H1 (cell line): ENCODE measurements around the gene CDC25C. TPM values are rescaled to one million over a fixed set of nuclear protein-coding genes. Genes with fewer than 3 reads are reported as not detected.

Experiments used
- CTCF ChIA-PET: fragments of 300-600 bp; sonication (Branson Sonifier 250); formaldehyde crosslinking; loops from one replicate; lab custom pipeline; 2021; ENCODE audit not compliant: partially characterized antibody; lab: Charles Lee
- POLR2A ChIA-PET: fragments of 300-600 bp; sonication (Branson Sonifier 250); formaldehyde crosslinking; loops from one replicate; lab custom pipeline; 2021; ENCODE audit warnings: inconsistent platforms; ENCODE audit not compliant: partially characterized antibody; lab: Charles Lee
- DNase-seq, 2 experiments: peaks; one replicate each; pipeline versions ENCODE4 v3.0.0 to v3.0.0-alpha.2; 2010 to 2022; ENCODE audit warnings: low spot score in 2 of 2, low read depth in 1 of 2, mixed read lengths in 1 of 2
- FAIRE-seq: peaks from 2 replicates; lab custom pipeline; 2011; peaks lifted over from hg19 to GRCh38; lab: Jason Lieb, UNC
- H2AFZ ChIP-seq: 2 replicates; pipeline ENCODE4 v1.8.1; 2012; ENCODE audit warnings: low read length, inconsistent platforms
- H2AK5ac ChIP-seq: 2 replicates; pipeline ENCODE4 v1.6.1; 2013; ENCODE audit warnings: low read depth, low read length
- H2BK120ac ChIP-seq: replicated peaks from 2 replicates; pipeline ENCODE3; 2013; ENCODE audit warnings: low read depth, low read length, inconsistent platforms
- H2BK12ac ChIP-seq: 2 replicates; pipeline ENCODE4 v1.6.1; 2013; ENCODE audit warnings: low read depth, low read length
- H2BK15ac ChIP-seq: 2 replicates; pipeline ENCODE4 v1.6.1; 2013; ENCODE audit warnings: low read length
- H2BK20ac ChIP-seq: 2 replicates; pipeline ENCODE4 v1.6.1; 2013; ENCODE audit warnings: low read length
- H2BK5ac ChIP-seq: 2 replicates; pipeline ENCODE4 v1.6.1; 2013; ENCODE audit warnings: low read depth, low read length
- H3K14ac ChIP-seq: 2 replicates; pipeline ENCODE4 v1.6.1; 2013; ENCODE audit warnings: inconsistent platforms; ENCODE audit not compliant: insufficient read length
- H3K18ac ChIP-seq: 2 replicates; pipeline ENCODE4 v1.6.1; 2013; ENCODE audit warnings: low read length; ENCODE audit errors: extremely low read depth
- H3K23ac ChIP-seq: 2 replicates; pipeline ENCODE4 v1.6.1; 2013; ENCODE audit warnings: inconsistent platforms; ENCODE audit not compliant: insufficient read length
- H3K23me2 ChIP-seq: 2 replicates; pipeline ENCODE4 v1.6.1; 2013; ENCODE audit warnings: low read depth, low read length
- H3K27ac ChIP-seq: 2 replicates; pipeline ENCODE4 v1.6.1; 2011; ENCODE audit warnings: low read depth, low read length, inconsistent platforms
- H3K27me3 ChIP-seq, 4 experiments: replicated peaks in 1 of 4; 1 replicate in 1 of 4; 2 replicates in 3 of 4; pipeline versions ENCODE4 v1.6.1 to v1.8.1; 2011 to 2013; ENCODE audit warnings: low read length in 3 of 4, mild to moderate bottlenecking in 3 of 4, inconsistent platforms in 2 of 4, mixed read lengths in 2 of 4, moderate library complexity in 1 of 4; ENCODE audit not compliant: control insufficient read depth in 3 of 4, insufficient read depth in 3 of 4; ENCODE audit errors: extremely low read depth in 1 of 4
- H3K36me3 ChIP-seq, 4 experiments: 2 replicates each; pipeline versions ENCODE4 v1.6.1 to v1.8.1; 2011 to 2013; ENCODE audit warnings: mild to moderate bottlenecking in 4 of 4, low read length in 3 of 4, moderate library complexity in 2 of 4, control low read depth in 1 of 4, inconsistent platforms in 1 of 4; ENCODE audit not compliant: insufficient read depth in 4 of 4, control insufficient read depth in 2 of 4
- H3K4ac ChIP-seq: replicated peaks from 2 replicates; pipeline ENCODE3; 2013; ENCODE audit warnings: low read length, low read depth, mixed read lengths, inconsistent platforms; ENCODE audit not compliant: insufficient read length
- H3K4me1 ChIP-seq, 4 experiments: replicated peaks in 1 of 4; 1 replicate in 1 of 4; 2 replicates in 3 of 4; pipeline versions ENCODE4 v1.6.1 to v1.8.1; 2011 to 2013; ENCODE audit warnings: low read length in 3 of 4, inconsistent platforms in 2 of 4, mixed read lengths in 1 of 4; ENCODE audit not compliant: insufficient read depth in 4 of 4, control insufficient read depth in 3 of 4
- H3K4me2 ChIP-seq, 2 experiments: 2 replicates each; pipeline versions ENCODE4 v1.6.1 to v1.8.1; 2011 to 2013; ENCODE audit warnings: low read depth in 2 of 2, low read length in 2 of 2, control low read depth in 1 of 2, inconsistent platforms in 1 of 2, mild to moderate bottlenecking in 1 of 2; ENCODE audit not compliant: insufficient read depth in 1 of 2
- H3K4me3 ChIP-seq, 4 experiments: fragments of 200-600, 300-600 bp in 1 of 4; sonication (generic), shearing (Covaris generic), sonication (Bioruptor Twin) in 1 of 4; 2 replicates each; pipeline versions ENCODE4 v1.5.1 to v1.8.1; 2011 to 2016; ENCODE audit warnings: low read length in 4 of 4, low read depth in 3 of 4, control low read depth in 2 of 4, inconsistent platforms in 2 of 4, mild to moderate bottlenecking in 2 of 4, mixed read lengths in 1 of 4, moderate library complexity in 1 of 4; ENCODE audit not compliant: insufficient read depth in 2 of 4; ENCODE audit errors: extremely low read depth in 1 of 4
- H3K56ac ChIP-seq: replicated peaks from 2 replicates; pipeline ENCODE3; 2013; ENCODE audit warnings: low read depth, mild to moderate bottlenecking, mixed read lengths, low read length, inconsistent platforms; ENCODE audit not compliant: insufficient read length
- H3K79me1 ChIP-seq: 2 replicates; pipeline ENCODE4 v1.6.1; 2013; ENCODE audit warnings: low read depth, low read length, control low read depth
- H3K79me2 ChIP-seq, 2 experiments: 2 replicates each; pipeline versions ENCODE4 v1.6.1 to v1.8.1; 2012 to 2013; ENCODE audit warnings: low read length in 2 of 2, mild to moderate bottlenecking in 2 of 2, inconsistent platforms in 1 of 2; ENCODE audit not compliant: insufficient read depth in 2 of 2, control insufficient read depth in 1 of 2
- H3K9ac ChIP-seq, 4 experiments: replicated peaks in 1 of 4; 1 replicate in 1 of 4; 2 replicates in 3 of 4; pipeline versions ENCODE4 v1.6.1 to v1.8.1; 2011 to 2013; ENCODE audit warnings: low read depth in 3 of 4, low read length in 3 of 4, control low read depth in 2 of 4, mild to moderate bottlenecking in 2 of 4, moderate library complexity in 2 of 4, inconsistent platforms in 1 of 4; ENCODE audit errors: extremely low read depth in 1 of 4
- H3K9me3 ChIP-seq, 2 experiments: 2 replicates each; pipeline versions ENCODE4 v1.6.1 to v1.8.1; 2012 to 2013; ENCODE audit warnings: mild to moderate bottlenecking in 2 of 2, moderate library complexity in 2 of 2, control low read depth in 1 of 2, inconsistent platforms in 1 of 2, low read depth in 1 of 2, low read length in 1 of 2, mixed read lengths in 1 of 2; ENCODE audit not compliant: insufficient read depth in 2 of 2
- H4K20me1 ChIP-seq, 2 experiments: replicated peaks in 1 of 2; 2 replicates each; pipeline versions ENCODE3 to v1.8.1; 2011 to 2013; ENCODE audit warnings: inconsistent platforms in 2 of 2, low read length in 2 of 2, mild to moderate bottlenecking in 1 of 2; ENCODE audit not compliant: insufficient read depth in 2 of 2, control insufficient read depth in 1 of 2
- H4K5ac ChIP-seq: 2 replicates; pipeline ENCODE4 v1.6.1; 2013; ENCODE audit warnings: low read length, low read depth, mixed read lengths, inconsistent platforms; ENCODE audit not compliant: insufficient read length
- H4K8ac ChIP-seq: 2 replicates; pipeline ENCODE4 v1.8.0; 2013; ENCODE audit warnings: mild to moderate bottlenecking, moderate library complexity, low read length, inconsistent platforms; ENCODE audit not compliant: insufficient read depth; ENCODE audit errors: extremely low read depth
- H4K91ac ChIP-seq: replicated peaks from 2 replicates; pipeline ENCODE3; 2013; ENCODE audit warnings: low read length, mixed read lengths, inconsistent platforms; ENCODE audit not compliant: insufficient read length
- SAP30 ChIP-seq: fragments of 300-600 bp; sonication (generic); IDR thresholded peaks from 2 replicates; pipeline ENCODE4 v1.7.1; 2012; ENCODE audit warnings: low read length, moderate library complexity, mild to moderate bottlenecking, inconsistent platforms; ENCODE audit not compliant: insufficient read depth, insufficient replicate concordance
- WGBS, 2 experiments: shearing (Covaris generic) in 1 of 2; methylation state at CpG; one replicate each; pipeline versions ENCODE4 v1.1.6 to v1.1.7; 2013 to 2015; ENCODE audit warnings: low lambda C conversion rate in 2 of 2, mixed read lengths in 2 of 2, inconsistent platforms in 1 of 2, low coverage in 1 of 2, missing lambda C conversion rate in 1 of 2; ENCODE audit not compliant: insufficient replicate concordance in 2 of 2, insufficient coverage in 1 of 2, insufficient read length in 1 of 2; ENCODE audit errors: extremely low coverage in 1 of 2, missing lambda C conversion rate in 1 of 2; 5-methylcytosine and 5-hydroxymethylcytosine counted together
- polyA plus RNA-seq, 7 experiments: library from polyadenylated mRNA; depleted of rRNA in 3 of 7; stranded (reverse) in 5 of 7; unstranded in 2 of 7; fragments of >200 nt in 5 of 7; fragments of 200-250 nt in 2 of 7; gene quantifications; 1 replicate in 5 of 7; 2 replicates in 1 of 7; 4 replicates in 1 of 7; pipeline versions ENCODE4 v1.2.1 to v1.2.3, GENCODE V29; 2011 to 2013; ENCODE audit warnings: missing spikeins in 2 of 7, mixed read lengths in 2 of 7
- total RNA-seq: library from RNA; stranded (reverse); fragmentation: NEBNext Ultra II Directional; extraction: Animal tissue kit (Norgen Biotek cat#: 25700); gene quantifications from 2 replicates; pipeline ENCODE4 v1.2.1, GENCODE V29; 2021

CDC25C gene
- total and polyA plus RNA-seq, 2 of the 8 experiments (the other 6 are each of a cell fraction or from before 2014, with no cell fraction given) = 18.4 to 20.8 TPM

DNA sequence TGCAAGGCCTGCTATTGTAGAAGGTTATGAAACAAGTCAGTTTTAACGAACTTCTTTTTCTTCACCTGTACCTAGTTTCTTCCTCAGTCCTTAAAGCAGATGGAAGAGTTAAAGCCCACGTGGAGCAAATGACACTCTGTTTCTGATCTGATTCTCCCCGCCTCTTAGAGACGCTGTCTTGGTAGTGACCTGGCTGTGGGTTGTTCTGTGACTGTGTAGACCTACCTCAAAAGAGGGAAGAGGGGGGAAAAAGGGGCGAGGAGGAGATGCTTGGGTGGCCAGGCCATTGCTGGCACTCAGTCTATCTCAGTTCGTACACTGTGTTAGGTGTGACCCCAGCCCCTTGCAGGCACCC lies 57.8 kb downstream of the CDC25C start:
- Histone ChIP-seq H3K4me1 (peaks cover 0 to 11% (median 3%) of the 10 kb centered on the region in 4 experiments; a peak in 4 of 7 replicates), H2BK12ac (no peak overlapping the region), H3K9ac (no peak overlapping the region; a peak in 1 of 7 replicates), H3K56ac (no peak overlapping the region), H2BK120ac (no peak overlapping the region), H2AFZ (peak overlapping the region; percentile 75), H3K18ac (0 out of 2 replicates have a peak overlapping the region, but pooled peaks have one; percentile 83), H4K91ac (no peak overlapping the region), H2AK5ac (no peak overlapping the region), H3K27me3 (peaks cover 3 to 28% (median 26%) of the 10 kb centered on the region in 4 experiments), H3K23me2 (peaks cover 6% of the 10 kb centered on the region; the same call in 1 of the 2 replicates), H3K14ac (no peak overlapping the region), H3K27ac (no peak overlapping the region), H3K4me2 (peak overlapping the region; percentile 69 to 72), H4K20me1 (peaks cover 0 to 2% of the 10 kb centered on the region in 2 experiments), H3K4ac (no peak overlapping the region), H2BK15ac (no peak overlapping the region), H2BK5ac (no peak overlapping the region), H2BK20ac (no peak overlapping the region), H3K9me3 (no peaks in the 10 kb centered on the region), H3K79me2 (no peaks in the 10 kb centered on the region), H4K5ac (no peak overlapping the region), H4K8ac (peak overlapping the region; percentile 80), H3K79me1 (no peaks in the 10 kb centered on the region), H3K23ac (no peak overlapping the region), H3K4me3 (peak overlapping the region; percentile 35 to 63 (median 51)), H3K36me3 (no peaks in the 10 kb centered on the region)
- ChIA-PET CTCF (interaction anchor here (1.1 to 2.5 kb wide), 3 partner anchors 9 to 31 kb away, joined by 5 read pairs; no protein-coding TSS in a partner anchor), POLR2A (interaction anchor here (1.3 to 1.6 kb wide), 2 partner anchors 10 to 51 kb away, joined by 3 to 4 read pairs; no protein-coding TSS in a partner anchor)
- FAIRE-seq = no peak
- DNase-seq = no peak
- WGBS, 2 experiments = 50% methylated on average over 6 of the region's 6 CpGs; no CpG with 5 or more reads in 1 of the 2 experiments
- TF ChIP-seq SAP30 = no peak
